ENCODE measurements around the gene SRM. TPM values are rescaled to one million over a fixed set of nuclear protein-coding genes. Genes with fewer than 3 reads are reported as not detected.
"Not testable (repeated sequence)": the region's sequence is repeated elsewhere in the genome, so short reads cannot be mapped to it uniquely, and the experiment has no call there.

The SRM gene
- total RNA-seq, 4 donors from 2014 or later, result 15.5 to 86.3 (median 42.8) TPM

- no peaks in the 10 kb centered on the region for H3K4me1 ChIP-seq
- intact Hi-C loops (cut with DNase I; ENCODE audit: low total_unique reads), result no loop called here
These were observed 18.8 kb upstream of the SRM start for GRCh38 chr1:11078631-11079030.

GRCh38 chr1:11073398-11073797 lies 13.6 kb upstream of the SRM start:
- intact Hi-C loops (cut with DNase I; ENCODE audit: low total_unique reads); H3K4me3 ChIP-seq; H3K27ac ChIP-seq; DNase-seq; H3K9me3 ChIP-seq; H3K36me3 ChIP-seq; H3K4me1 ChIP-seq; H3K27me3 ChIP-seq: not testable (repeated sequence)

More at GRCh38 chr1:11078631-11079030, 18.8 kb upstream of the SRM start:
- Histone ChIP-seq H3K27ac (no peak overlapping the region), H3K27me3 (no peaks in the 10 kb centered on the region), H3K9me3 (no peaks in the 10 kb centered on the region), H3K4me3 (no peak overlapping the region), H3K36me3 (no peaks in the 10 kb centered on the region)
- no peak for TF ChIP-seq CTCF (IDR thresholded peaks at IDR 0.05)
- TF ChIP-seq POLR2A (IDR thresholded peaks at IDR 0.05), result no peak
- DNase-seq, result no peak

- no peaks in the 10 kb centered on the region for H3K9me3 ChIP-seq
- H3K4me1 ChIP-seq, result no peaks in the 10 kb centered on the region
- no peak for DNase-seq
- H3K4me3 ChIP-seq, result no peak overlapping the region
- H3K27ac ChIP-seq, result no peak overlapping the region
- no peaks in the 10 kb centered on the region for H3K36me3 ChIP-seq
- no peaks in the 10 kb centered on the region for H3K27me3 ChIP-seq
- no peak for TF ChIP-seq CTCF (IDR thresholded peaks at IDR 0.05)
- TF ChIP-seq POLR2A (IDR thresholded peaks at IDR 0.05), result no peak
- intact Hi-C loops (cut with DNase I; ENCODE audit: low total_unique reads), result no loop called here
These were observed 12.5 kb upstream of the SRM start for GRCh38 chr1:11072216-11072917.

- no peaks in the 10 kb centered on the region for H3K4me1 ChIP-seq
- no peak overlapping the region for H3K27ac ChIP-seq
- TF ChIP-seq CTCF (IDR thresholded peaks at IDR 0.05) (no peak), POLR2A (IDR thresholded peaks at IDR 0.05) (no peak)
- no peak overlapping the region for H3K4me3 ChIP-seq
- no peak for DNase-seq
- no peaks in the 10 kb centered on the region for H3K36me3 ChIP-seq
- intact Hi-C loops (cut with DNase I; ENCODE audit: low total_unique reads), result no loop called here
- no peaks in the 10 kb centered on the region for H3K9me3 ChIP-seq
- no peaks in the 10 kb centered on the region for H3K27me3 ChIP-seq
These were observed 11.8 kb upstream of the SRM start for GRCh38 chr1:11071463-11072215.

GRCh38 chr1:11070876-11071275 lies 11.1 kb upstream of the SRM start:
- no peaks in the 10 kb centered on the region for H3K36me3 ChIP-seq
- TF ChIP-seq CTCF (IDR thresholded peaks at IDR 0.05) (no peak), POLR2A (IDR thresholded peaks at IDR 0.05) (no peak)

More at GRCh38 chr1:11070876-11071275, 11.1 kb upstream of the SRM start:
- H3K4me3 ChIP-seq, result no peak overlapping the region
- H3K27ac ChIP-seq, result no peak overlapping the region
- DNase-seq, result no peak
- intact Hi-C loops (cut with DNase I; ENCODE audit: low total_unique reads), result no loop called here
- no peaks in the 10 kb centered on the region for H3K27me3 ChIP-seq
- H3K9me3 ChIP-seq, result no peaks in the 10 kb centered on the region
- H3K4me1 ChIP-seq, result no peaks in the 10 kb centered on the region
